HL-60/S4 (cell line): ENCODE data around the gene SLFN12L.
"Not testable (repeated sequence)": the region's sequence is repeated elsewhere in the genome, so short reads cannot be mapped to it uniquely, and the experiment has no call there.

Experiments
- in situ Hi-C: fragments of 300-500 bp; cut with MboI; formaldehyde crosslinking; loops from 2 replicates; pipeline ENCODE4 v1.14.3; 2022; ENCODE audit warnings: low sequenced_read_pairs

Gene SLFN12L

GRCh38 chr17:35499548-35499947, 37.9 kb downstream of the SLFN12L start:
- in situ Hi-C loops, result no loop called here

GRCh38 chr17:35498448-35499178, 38.9 kb downstream of the SLFN12L start:
- in situ Hi-C loops, result no loop called here

GRCh38 chr17:35496451-35497290, 40.8 kb downstream of the SLFN12L start:
- in situ Hi-C loops, result no loop called here

- in situ Hi-C loops, result no loop called here
These were observed 44.4 kb downstream of the SLFN12L start for GRCh38 chr17:35493040-35493439.

GRCh38 chr17:35491417-35491816, 46.1 kb downstream of the SLFN12L start:
- in situ Hi-C loops, result no loop called here

GRCh38 chr17:35489944-35490343, 47.5 kb downstream of the SLFN12L start:
- in situ Hi-C loops, result no loop called here

- in situ Hi-C loops, result no loop called here
These were observed 48.5 kb downstream of the SLFN12L start for GRCh38 chr17:35488991-35489390.

GRCh38 chr17:35486920-35487732, 50.4 kb downstream of the SLFN12L start:
- in situ Hi-C loops, result no loop called here

- in situ Hi-C loops, result no loop called here
These were observed 58.2 kb downstream of the SLFN12L start for GRCh38 chr17:35479271-35479670.

- in situ Hi-C loops, result no loop called here
These were observed 60.2 kb downstream of the SLFN12L start for GRCh38 chr17:35477248-35477647.

GRCh38 chr17:35476283-35476820, 61.1 kb downstream of the SLFN12L start:
- in situ Hi-C loops, result no loop called here

- in situ Hi-C loops, result no loop called here
These were observed 69.0 kb downstream of the SLFN12L start for GRCh38 chr17:35468475-35468874.

GRCh38 chr17:35467824-35468223, 69.7 kb downstream of the SLFN12L start:
- in situ Hi-C loops, result no loop called here

GRCh38 chr17:35460354-35460851, 77.1 kb downstream of the SLFN12L start:
- in situ Hi-C loops, result no loop called here

- in situ Hi-C loops, result not testable (repeated sequence)
These were observed 83.4 kb downstream of the SLFN12L start for GRCh38 chr17:35454035-35454434.

- in situ Hi-C loops, result no loop called here
These were observed 84.3 kb downstream of the SLFN12L start for GRCh38 chr17:35453171-35453570.

GRCh38 chr17:35449371-35449931, 88.0 kb downstream of the SLFN12L start:
- in situ Hi-C loops, result no loop called here

GRCh38 chr17:35448899-35449227, 88.6 kb downstream of the SLFN12L start:
- in situ Hi-C loops, result no loop called here

GRCh38 chr17:35448214-35448898, 89.1 kb downstream of the SLFN12L start, which contains the start of gene SLFN13:
SLFN13 (minus strand) TSS chr17:35448766; CDS start chr17:35445680, 3,086 bp downstream.
- in situ Hi-C loops, result no loop called here

GRCh38 chr17:35447499-35447898, 90.0 kb downstream of the SLFN12L start:
- in situ Hi-C loops, result no loop called here
